Astrocyte of the cerebellum (primary cell): ENCODE measurements around the gene PCGF2.

Experiments used
- DNase-seq: peaks from one replicate; pipeline ENCODE4 v3.0.0-alpha.2; 2011; ENCODE audit warnings: low read depth
- H3K4me3 ChIP-seq: 2 replicates; pipeline ENCODE4 v1.5.1; 2011; ENCODE audit warnings: mild to moderate bottlenecking, low read depth, low read length, moderate library complexity
- in situ Hi-C: cut with HindIII; loops from 2 replicates; pipeline ENCODE4 v1.10.0; 2017; ENCODE audit warnings: low sequenced_read_pairs
- TF ChIP-seq, protein P1 (sequence below): IDR thresholded peaks from 2 replicates; pipeline ENCODE4 v1.5.1; 2012; ENCODE audit warnings: low read length, low read depth, moderate library complexity, mild to moderate bottlenecking; ENCODE audit errors: missing control alignments

Gene PCGF2

DNA sequence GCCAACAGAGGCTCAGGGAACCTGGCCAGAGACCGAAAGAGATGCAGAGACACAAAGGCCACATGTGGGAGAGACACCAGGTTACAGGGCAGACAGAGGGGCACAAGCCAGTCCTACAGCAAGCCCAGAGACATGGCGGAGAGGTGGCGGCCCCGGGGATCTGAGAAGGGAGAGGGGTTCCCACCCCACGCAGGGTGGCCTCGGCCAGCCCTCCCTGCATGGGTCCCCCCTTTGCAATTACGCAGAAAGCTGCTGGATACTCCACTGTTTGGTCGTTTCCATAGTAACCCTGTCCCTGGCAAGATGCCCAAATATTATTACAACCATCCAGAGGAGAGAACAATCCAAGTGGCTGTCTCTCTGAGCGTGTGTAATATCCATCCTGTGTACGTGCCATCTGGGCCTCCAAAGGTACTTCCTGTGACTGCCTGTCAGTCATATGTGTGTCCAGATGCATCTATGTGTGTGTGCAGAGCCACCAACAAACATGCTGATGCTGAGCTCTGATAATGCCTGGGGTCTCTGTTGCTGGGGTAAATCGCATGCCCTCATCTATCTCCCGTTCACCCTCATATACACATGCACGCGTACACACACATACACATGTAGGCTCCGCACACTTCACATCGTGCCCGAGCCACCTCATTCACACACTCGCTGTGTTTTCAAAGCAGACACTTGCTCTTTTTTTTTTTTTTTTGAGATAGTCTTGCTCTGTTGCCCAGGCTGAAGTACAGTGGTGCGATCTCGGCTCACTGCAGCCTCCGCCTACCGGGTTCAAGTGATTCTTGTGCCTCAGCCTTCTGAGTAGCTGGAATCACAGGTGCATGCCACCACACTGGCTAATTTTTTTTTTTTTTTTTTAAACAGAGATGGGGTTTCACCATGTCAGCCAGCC lies 5.5 kb downstream of the PCGF2 start:
- H3K4me3 ChIP-seq, result no peak overlapping the region
- in situ Hi-C loops, result no loop called here
- peak; percentile 91 for DNase-seq
- TF ChIP-seq, protein P1, sequence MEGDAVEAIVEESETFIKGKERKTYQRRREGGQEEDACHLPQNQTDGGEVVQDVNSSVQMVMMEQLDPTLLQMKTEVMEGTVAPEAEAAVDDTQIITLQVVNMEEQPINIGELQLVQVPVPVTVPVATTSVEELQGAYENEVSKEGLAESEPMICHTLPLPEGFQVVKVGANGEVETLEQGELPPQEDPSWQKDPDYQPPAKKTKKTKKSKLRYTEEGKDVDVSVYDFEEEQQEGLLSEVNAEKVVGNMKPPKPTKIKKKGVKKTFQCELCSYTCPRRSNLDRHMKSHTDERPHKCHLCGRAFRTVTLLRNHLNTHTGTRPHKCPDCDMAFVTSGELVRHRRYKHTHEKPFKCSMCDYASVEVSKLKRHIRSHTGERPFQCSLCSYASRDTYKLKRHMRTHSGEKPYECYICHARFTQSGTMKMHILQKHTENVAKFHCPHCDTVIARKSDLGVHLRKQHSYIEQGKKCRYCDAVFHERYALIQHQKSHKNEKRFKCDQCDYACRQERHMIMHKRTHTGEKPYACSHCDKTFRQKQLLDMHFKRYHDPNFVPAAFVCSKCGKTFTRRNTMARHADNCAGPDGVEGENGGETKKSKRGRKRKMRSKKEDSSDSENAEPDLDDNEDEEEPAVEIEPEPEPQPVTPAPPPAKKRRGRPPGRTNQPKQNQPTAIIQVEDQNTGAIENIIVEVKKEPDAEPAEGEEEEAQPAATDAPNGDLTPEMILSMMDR, result no peak

- in situ Hi-C loops, result no loop called here
- TF ChIP-seq, protein P1, result no peak
- H3K4me3 ChIP-seq, result no peak overlapping the region
- DNase-seq, result peak; percentile 55
These were observed 6.2 kb downstream of the PCGF2 start for GRCh38 chr17:38741921-38742410.

DNA sequence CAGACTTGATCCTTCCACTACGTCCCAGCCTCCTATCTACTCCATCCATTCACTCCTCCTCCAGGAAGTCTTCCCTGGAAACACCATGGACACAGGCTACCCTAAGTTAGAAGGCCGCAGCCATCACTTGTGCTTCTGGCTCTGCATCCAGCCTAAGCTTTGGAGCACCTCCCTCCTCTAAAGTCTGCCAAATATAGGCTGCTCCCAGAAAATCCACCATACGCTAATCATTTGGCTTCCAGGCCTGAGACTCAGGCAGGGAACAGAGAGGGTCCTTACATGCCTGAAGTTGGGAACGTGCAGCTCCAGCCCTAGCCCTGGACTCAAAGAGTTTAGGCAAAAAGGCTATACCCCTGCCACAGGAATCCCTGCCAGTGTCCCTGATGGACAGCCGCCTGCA lies 6.7 kb downstream of the PCGF2 start:
- TF ChIP-seq, protein P1, result no peak
- no peak for DNase-seq
- in situ Hi-C loops, result no loop called here
- H3K4me3 ChIP-seq, result no peak overlapping the region

- in situ Hi-C loops, result no loop called here
- TF ChIP-seq, protein P1, result no peak
- H3K4me3 ChIP-seq, result no peak overlapping the region
- no peak for DNase-seq
These were observed 7.3 kb downstream of the PCGF2 start for GRCh38 chr17:38740806-38741205.

- H3K4me3 ChIP-seq, result no peak overlapping the region
- in situ Hi-C loops, result no loop called here
- DNase-seq, result no peak
- TF ChIP-seq, protein P1, result no peak
These were observed 8.1 kb downstream of the PCGF2 start for GRCh38 chr17:38740044-38740443.

GRCh38 chr17:38739305-38739704 lies 8.8 kb downstream of the PCGF2 start:
- no peak for DNase-seq
- TF ChIP-seq, protein P1, result no peak
- H3K4me3 ChIP-seq, result no peak overlapping the region
- in situ Hi-C loops, result no loop called here
